KOPT-K1 (cell line): ENCODE data around the gene RAB18.
"Not testable (repeated sequence)": the region's sequence is repeated elsewhere in the genome, so short reads cannot be mapped to it uniquely, and the experiment has no call there.

Experiments used
- H3K27ac ChIP-seq: fragments of 200-600 bp; sonication (generic); 2 replicates; pipeline ENCODE4 v1.5.1; 2016; ENCODE audit warnings: antibody characterized with exemption, mild to moderate bottlenecking, low read depth, low read length; ENCODE audit not compliant: poor library complexity, severe bottlenecking
- H3K36me3 ChIP-seq: fragments of 200-600 bp; sonication (generic); 2 replicates; pipeline ENCODE4 v1.5.1; 2017; ENCODE audit warnings: antibody characterized with exemption, mild to moderate bottlenecking, low read length, moderate library complexity; ENCODE audit not compliant: insufficient read depth
- H3K9me3 ChIP-seq: fragments of 200-600 bp; sonication (generic); 2 replicates; pipeline ENCODE4 v1.5.1; 2017; ENCODE audit warnings: antibody characterized with exemption, low read length, mild to moderate bottlenecking; ENCODE audit not compliant: insufficient read depth, poor library complexity, severe bottlenecking

RAB18 gene

GRCh38 chr10:27558612-27559020 lies 54.5 kb downstream of the RAB18 start:
- Histone ChIP-seq H3K9me3 (no peaks in the 10 kb centered on the region), H3K36me3 (no peaks in the 10 kb centered on the region), H3K27ac (no peak overlapping the region)

GRCh38 chr10:27561334-27561733 lies 57.2 kb downstream of the RAB18 start:
- Histone ChIP-seq H3K27ac (no peak overlapping the region), H3K9me3 (no peaks in the 10 kb centered on the region), H3K36me3 (no peaks in the 10 kb centered on the region)

GRCh38 chr10:27564398-27564797 lies 60.3 kb downstream of the RAB18 start:
- Histone ChIP-seq H3K36me3 (no peaks in the 10 kb centered on the region), H3K9me3 (no peaks in the 10 kb centered on the region), H3K27ac (no peak overlapping the region)

GRCh38 chr10:27564880-27565279 lies 60.8 kb downstream of the RAB18 start:
- Histone ChIP-seq H3K36me3 (no peaks in the 10 kb centered on the region), H3K27ac (no peak overlapping the region), H3K9me3 (no peaks in the 10 kb centered on the region)

GRCh38 chr10:27568196-27569175 lies 64.4 kb downstream of the RAB18 start:
- Histone ChIP-seq H3K27ac (no peak overlapping the region), H3K36me3 (no peaks in the 10 kb centered on the region), H3K9me3 (no peaks in the 10 kb centered on the region)

- Histone ChIP-seq H3K36me3 (no peaks in the 10 kb centered on the region), H3K27ac (no peak overlapping the region), H3K9me3 (no peaks in the 10 kb centered on the region)
These were observed 65.8 kb downstream of the RAB18 start for GRCh38 chr10:27569946-27570345.

GRCh38 chr10:27577038-27577437 lies 72.9 kb downstream of the RAB18 start:
- H3K27ac ChIP-seq, H3K36me3 ChIP-seq, H3K9me3 ChIP-seq: not testable (repeated sequence)

GRCh38 chr10:27578316-27578715 lies 74.2 kb downstream of the RAB18 start:
- Histone ChIP-seq H3K36me3 (no peaks in the 10 kb centered on the region), H3K9me3 (no peaks in the 10 kb centered on the region), H3K27ac (no peak overlapping the region)

DNA sequence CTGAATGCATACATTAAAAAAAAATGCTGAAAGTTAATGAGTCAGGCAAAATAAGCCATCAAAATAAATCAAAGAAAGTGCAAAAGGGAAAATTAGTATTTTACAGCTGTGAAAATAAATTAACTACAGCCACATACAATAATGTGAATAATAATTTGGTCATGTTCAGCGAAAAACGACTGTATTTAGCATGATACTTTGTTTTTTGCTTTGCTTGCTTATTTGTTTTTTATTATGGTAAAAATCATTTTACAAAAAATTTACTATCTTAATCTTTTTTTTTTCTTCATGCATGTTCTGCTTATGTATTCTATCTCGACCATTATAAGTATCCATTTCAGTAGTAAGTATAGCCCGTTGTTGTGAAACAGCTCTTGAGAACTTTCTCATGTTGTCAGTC lies 77.1 kb downstream of the RAB18 start:
- Histone ChIP-seq H3K9me3 (no peaks in the 10 kb centered on the region), H3K36me3 (no peaks in the 10 kb centered on the region), H3K27ac (no peak overlapping the region)

DNA sequence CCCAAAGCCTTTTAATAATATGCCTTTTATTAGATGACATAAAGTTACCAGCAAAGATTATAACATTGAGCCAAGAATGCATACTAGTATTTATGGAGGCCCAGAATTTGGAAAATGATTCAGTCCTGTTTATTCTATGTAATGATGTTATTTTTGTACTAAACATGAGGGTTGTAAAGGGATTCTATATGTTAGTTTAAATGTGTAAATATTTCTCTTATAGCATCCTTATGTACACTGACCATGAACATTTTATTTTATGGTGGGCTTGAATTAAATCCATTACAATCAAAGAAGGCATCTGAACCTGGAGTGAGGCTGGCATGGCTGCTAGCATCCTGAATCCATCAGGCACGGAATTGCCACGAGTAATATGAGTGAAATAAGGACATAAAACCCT lies 80.2 kb downstream of the RAB18 start:
- Histone ChIP-seq H3K36me3 (no peaks in the 10 kb centered on the region), H3K27ac (no peak overlapping the region), H3K9me3 (no peaks in the 10 kb centered on the region)
